Astrocyte of the hippocampus (primary cell): ENCODE measurements around the gene RAD51AP1.
"Not testable (repeated sequence)": the region's sequence is repeated elsewhere in the genome, so short reads cannot be mapped to it uniquely, and the experiment has no call there.

Experiments used
- DNase-seq: peaks from one replicate; pipeline ENCODE4 v3.0.0; 2011; ENCODE audit warnings: low read depth, low spot score

Gene RAD51AP1, protein sequence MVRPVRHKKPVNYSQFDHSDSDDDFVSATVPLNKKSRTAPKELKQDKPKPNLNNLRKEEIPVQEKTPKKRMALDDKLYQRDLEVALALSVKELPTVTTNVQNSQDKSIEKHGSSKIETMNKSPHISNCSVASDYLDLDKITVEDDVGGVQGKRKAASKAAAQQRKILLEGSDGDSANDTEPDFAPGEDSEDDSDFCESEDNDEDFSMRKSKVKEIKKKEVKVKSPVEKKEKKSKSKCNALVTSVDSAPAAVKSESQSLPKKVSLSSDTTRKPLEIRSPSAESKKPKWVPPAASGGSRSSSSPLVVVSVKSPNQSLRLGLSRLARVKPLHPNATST

DNA sequence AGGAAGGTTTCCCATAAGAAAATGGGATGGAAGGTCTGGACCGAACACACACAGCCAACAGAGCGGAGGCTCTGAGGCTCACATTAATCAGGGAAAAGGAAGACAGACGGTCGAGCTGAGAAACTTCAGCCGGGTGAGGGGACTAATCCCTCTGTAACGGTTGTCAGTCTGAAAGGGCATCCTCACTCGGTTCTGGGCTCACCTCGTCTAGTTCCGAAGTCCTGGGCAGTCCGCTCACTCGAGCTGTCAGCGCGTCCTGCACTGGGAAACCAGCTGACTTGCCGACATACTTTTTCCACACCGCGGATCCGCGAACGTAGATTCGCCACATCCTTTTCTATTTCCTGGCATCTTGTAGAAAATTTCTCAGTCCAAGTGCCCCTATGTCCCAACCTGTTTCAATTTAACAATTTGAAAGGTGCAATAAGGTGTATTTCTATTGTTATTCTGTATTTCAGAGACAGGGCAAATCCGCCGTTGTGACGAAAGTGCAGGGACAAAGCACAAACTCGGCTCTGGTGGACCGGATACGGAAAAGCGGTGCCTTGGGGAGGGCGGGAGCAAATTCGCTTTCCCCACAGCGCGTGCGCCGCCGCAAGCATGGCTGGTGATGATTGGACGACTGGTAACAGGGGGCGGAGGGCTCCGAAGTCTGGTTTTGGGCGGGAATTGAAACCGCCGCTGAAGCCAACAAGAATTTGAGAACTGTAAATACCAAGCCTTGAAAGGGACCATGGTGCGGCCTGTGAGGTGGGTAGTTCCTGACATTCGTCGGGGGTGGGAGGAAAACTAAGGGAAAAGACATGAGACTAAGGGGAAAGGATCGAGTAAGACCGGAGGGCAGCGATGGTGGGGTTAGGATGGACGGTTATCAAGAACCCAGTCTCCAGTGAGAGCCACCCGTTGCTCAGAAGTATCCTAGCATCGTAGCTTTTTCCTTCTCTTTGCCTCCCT lies at the start of gene RAD51AP1:
RAD51AP1 (plus strand) TSS at position 684 of the 954 bp plus-strand sequence; CDS start at position 734, 50 bp downstream.
- peak; percentile 98 for DNase-seq

DNA sequence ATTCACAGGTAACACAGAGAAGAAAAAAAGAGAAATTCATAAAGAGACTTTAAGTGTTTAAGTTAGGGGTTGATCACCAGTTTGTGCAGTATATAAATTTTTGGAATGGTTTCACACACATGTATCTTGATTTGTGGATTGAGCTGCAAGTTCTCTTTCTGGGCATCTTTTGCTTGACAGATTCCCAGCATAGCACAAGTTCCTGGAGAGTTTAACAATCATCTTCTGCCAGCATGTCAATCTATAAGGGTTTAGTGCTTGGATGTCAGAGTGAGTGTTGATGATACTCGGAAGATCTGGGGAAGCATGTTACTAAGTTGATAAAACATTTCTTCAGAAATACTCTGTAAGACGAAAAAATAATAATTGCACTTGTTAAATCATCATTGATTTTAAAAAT lies 49.1 kb upstream of the RAD51AP1 start:
- no peak for DNase-seq

DNA sequence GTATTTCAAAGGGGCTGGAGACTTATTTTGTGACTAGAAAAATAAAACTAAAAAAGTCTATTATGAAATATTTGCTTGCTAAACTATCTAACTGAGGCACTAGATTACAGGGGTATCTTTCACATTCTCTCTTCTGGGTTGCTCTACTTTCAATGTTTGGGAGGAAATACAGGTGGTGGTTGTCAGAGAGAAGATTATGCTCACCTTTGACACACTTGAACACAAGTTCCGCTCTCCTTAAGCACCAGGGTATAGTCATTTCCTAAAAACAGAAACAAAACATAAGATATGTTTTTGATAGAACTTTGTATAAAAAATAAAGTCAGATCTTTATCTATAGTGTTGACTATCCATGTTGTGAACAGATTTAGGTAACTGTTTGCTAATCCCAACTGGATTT lies 47.7 kb upstream of the RAD51AP1 start:
- DNase-seq = no peak

DNA sequence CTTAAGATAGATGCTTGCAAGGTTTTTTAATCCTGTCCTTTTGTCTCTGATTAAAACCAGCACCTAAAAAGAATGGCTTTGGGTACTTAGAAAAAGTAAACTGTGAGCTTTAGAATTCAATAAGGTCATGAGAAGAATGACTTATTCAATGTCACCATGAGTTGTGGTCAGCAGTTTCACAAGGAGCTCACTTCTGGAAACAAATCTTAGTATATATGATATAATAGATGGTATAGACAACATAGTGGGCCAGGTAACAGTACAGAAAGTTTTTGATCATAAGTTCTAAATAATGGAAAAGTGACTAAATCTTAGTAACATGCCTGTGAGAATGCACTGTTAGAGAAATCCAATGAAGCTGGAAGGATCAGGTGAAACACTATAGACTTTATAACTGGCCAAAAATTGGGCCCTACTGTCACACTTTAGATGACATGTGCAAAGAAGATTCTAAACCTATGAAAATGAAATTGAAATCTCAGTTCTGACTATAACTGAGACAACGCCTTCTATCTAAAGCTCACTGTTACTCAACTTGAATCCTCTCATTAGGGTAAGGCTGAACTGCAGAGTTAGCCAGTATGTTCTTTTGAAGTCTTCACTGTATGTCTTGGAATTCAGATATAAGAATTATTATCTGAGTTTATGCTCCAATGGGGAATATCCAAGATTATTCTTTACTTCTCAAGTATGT lies 42.4 kb upstream of the RAD51AP1 start:
- DNase-seq = no peak

DNA sequence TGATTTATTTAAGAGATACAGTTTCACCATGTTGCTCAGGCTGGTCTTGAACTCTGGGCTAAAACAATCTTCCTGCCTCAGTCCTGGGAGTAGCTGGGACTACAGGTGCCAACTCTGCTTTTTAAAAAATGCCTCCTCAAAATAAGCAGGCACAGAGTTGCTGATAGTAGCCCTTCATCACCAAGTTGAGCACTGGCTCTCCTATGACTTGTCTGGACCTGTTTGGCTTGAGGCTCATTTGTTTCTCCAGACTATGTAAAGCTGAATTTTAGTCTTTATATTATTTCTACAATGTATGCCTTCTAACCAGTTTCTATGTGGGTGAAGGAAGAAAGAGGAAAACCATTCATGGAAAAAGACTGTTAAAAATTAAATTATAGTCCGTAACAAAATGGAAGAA lies 39.5 kb upstream of the RAD51AP1 start:
- no peak for DNase-seq

DNA sequence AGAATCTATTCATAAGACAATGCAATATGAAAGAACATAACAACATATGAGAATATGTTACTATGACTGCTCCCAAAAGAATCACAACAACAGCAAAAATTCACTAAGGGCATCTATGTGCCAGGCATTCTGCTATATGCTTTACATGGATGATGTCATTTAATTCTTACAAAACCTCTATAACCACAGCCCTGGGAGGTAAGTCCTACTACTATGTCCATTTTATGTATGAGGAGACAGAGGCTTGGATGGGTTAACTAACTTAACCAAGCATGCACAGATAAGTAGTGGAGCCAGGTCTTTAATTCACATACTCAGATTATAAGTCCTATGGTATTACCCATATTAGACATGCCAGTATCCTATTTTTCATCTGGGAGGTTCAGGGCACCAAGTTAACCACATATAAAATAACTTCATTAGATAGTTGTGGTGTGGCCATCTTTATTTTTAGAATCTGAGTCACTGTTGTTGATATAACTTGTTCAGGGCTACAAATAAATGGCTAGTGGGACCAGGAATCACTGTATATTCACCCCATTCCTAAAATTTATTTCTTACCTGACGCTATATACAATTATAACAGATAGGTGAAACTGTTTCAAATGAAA lies 33.2 kb upstream of the RAD51AP1 start:
- DNase-seq = peak; percentile 51

DNA sequence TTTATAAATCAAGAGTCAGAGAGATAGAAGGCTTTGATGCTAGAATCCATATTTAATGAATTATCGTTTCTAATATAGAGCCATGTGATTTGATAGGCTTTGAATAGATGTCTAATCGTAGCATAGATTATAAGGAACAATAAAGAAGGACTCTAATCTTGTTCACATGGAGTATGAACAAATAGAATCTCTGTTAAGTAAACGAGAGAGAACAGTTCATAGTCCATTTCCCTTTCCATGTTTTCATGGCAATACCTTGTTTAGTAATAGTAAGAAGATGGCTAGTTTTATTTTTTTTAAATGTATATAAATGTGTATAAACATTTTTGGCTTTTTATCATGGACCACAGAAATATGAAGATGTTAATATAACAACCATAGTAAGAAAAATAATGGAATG lies 32.3 kb upstream of the RAD51AP1 start:
- DNase-seq = no peak

DNA sequence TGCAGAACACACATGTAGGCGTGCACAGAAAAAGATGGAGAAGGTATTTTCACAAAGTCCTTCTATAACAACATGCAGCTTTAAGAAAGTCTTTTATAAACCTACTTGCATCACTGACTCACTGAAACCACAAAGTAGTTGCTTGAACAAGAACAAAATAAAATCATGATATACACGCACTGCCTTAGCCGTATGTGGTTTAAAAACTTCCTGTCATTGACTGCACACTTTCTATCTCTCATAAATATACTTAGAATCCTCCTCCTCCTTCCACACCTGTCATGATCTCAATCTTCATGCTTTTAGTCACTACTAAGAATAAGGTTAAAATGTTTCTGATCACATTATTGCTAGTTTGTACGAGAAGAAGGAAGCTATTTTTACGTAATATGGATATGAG lies 31.8 kb upstream of the RAD51AP1 start:
- DNase-seq = peak; percentile 64

DNA sequence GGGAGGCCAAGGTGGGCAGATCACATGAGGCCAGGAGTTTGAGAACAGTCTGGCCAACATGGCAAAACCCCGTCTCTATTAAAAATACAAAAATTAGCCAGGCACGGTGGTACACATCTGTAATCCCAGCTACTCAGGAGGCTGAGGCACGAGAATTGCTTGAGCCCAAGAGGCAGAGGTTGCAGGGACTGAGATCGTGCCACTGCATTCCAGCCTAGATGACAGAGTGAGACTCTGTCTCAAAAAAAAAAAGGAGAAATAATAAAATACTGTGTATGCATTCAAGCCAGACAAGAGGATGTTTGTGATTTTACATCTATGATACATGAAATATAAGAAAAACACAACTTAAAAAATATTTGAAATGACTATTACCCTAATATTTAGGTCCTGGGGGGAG lies 30.2 kb upstream of the RAD51AP1 start:
- DNase-seq = not testable (repeated sequence)

DNA sequence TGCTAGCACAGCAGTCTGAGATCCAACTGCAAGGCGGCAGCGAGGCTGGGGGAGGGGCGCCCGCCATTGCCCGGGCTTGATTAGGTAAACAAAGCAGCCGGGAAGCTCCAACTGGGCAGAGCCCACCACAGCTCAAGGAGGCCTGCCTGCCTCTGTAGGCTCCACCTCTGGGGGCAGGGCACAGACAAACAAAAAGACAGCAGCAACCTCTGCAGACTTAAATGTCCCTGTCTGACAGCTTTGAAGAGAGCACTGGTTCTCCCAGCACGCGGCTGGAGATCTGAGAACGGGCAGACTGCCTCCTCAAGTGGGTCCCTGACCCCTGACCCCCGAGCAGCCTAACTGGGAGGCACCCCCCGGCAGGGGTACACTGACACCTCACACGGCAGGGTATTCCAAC lies 29.4 kb upstream of the RAD51AP1 start:
- not testable (repeated sequence) for DNase-seq

DNA sequence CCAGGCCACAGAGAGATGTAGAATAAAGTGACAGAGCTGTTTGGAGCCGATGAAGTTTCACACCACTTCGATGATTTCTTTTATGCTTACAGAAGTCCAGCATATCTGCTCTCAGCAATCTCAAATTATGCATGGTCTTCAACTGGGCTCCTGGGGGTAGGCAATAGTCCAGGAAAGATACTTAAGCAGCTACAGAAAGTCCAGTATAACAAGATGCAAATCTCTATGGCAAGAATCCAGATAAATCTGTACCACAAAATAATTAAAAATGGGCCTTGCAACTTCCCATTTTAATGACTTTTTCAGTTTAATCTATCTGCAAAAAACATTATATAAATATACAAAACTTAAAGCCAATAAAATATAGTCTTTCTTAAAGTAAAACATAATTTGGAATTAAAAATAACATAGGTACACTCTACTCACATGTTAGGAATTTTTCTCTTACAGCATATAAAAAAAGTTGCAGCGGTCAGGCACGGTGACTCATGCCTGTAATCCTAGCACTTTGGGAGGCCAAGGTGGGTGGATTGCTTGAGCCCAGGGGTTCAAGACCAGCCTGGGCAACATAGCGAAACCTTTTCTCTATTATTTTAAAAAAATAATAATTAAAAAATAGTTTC lies 20.5 kb upstream of the RAD51AP1 start:
- DNase-seq = peak; percentile 84

DNA sequence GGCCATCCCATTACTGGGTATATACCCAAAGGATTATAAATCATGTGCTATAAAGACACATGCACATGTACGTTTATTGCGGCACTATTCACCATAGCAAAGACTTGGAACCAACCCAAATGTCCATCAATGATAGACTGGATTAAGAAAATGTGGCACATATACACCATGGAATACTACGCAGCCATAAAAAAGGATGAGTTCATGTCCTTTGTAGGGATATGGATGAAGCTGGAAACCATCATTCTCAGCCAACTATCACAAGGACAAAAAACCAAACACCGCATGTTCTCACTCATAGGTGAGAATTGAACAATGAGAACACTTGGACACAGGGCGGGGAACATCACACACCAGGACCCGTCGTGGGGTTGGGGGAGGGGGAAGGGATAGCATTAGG lies 15.2 kb upstream of the RAD51AP1 start:
- DNase-seq = not testable (repeated sequence)

DNA sequence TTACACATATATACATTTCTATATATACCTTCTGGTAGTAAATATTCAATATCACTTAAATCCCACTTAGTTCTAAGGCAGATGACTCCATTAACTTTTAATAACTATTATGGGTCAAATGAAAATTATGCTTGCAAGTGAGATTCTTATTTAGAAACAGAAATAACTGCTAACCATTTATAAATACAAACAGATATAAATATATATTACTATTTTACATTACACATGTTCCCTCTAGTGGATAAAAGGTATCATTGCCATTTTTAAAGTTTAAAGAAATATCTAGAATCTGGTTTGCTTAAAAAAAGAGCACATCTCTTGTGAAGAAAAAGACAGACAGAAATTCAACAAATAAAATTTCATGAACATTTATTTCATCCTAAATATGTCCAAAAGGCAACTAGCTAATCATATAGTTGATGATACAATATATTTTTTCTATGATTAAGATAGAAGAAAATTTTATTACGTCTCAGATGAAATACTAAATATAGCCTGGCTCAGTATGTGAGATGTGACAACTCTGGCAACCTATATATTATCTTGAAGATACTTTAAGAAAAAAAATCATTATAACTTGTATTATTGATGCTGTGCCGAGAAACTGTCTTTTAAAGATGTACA lies 11.7 kb upstream of the RAD51AP1 start:
- DNase-seq = peak; percentile 14

DNA sequence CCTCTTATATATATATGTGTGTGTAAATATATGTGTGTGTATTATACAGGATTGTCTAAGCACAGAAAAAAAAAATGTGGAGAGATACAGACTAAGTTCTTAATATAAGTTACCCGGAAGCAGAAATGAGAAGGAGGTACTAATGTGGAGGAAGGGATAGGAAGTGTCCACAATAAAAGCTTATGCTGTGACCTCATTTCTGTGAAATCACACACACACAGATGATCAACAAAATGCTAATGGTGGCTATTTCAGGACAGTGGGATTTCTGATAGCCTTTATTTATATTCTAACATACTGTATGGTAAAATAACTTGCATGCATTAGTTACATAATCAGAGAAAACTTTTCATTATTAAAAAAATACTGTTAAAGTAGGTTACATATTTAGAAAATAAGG lies 8.5 kb upstream of the RAD51AP1 start:
- DNase-seq = no peak

DNA sequence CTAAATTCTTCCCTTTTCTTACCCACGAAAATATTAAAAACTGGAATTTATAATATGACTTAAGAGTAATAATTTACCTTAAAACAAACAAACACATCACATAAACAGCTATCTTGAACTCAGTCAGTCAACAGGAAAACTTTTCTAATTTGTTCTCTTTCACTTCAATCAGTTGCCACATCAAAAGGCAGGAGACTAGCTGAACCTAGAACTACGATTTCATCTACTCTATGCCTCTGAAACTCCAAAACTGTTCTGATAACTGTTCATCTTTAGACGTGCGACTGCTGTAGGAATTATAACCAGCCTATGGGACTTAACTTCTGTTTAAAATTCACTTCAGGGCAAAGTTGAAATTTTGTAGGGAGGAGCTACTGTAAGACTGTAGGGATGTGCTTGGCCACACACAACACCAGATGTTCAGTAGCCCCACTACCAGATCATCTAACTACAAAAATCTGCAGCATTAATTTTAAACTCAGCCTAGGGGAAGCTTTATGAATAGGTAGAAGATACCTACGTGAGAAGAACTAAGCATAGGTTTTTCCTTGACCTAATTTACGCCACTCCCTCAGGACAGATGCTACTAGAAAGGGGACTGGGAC lies 7.6 kb upstream of the RAD51AP1 start:
- no peak for DNase-seq

DNA sequence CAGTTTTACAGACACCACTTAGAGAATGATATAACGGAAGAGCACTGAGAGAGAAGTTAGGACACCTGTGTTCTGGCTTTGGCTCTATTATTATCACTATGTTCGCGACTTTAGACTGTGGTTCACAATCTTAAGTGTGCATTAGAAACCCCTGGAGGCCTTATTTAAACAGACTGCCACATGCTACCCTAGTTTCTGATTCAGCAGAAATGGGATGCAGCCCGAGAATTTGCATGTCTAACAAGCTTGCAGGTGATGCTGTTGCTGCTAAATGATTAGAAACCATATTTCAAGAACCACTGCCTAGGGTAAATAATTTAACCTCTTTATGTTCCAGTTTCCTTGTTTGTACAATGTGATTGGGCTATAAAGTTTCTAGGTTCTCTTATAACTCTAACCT lies 3.6 kb upstream of the RAD51AP1 start:
- no peak for DNase-seq

DNA sequence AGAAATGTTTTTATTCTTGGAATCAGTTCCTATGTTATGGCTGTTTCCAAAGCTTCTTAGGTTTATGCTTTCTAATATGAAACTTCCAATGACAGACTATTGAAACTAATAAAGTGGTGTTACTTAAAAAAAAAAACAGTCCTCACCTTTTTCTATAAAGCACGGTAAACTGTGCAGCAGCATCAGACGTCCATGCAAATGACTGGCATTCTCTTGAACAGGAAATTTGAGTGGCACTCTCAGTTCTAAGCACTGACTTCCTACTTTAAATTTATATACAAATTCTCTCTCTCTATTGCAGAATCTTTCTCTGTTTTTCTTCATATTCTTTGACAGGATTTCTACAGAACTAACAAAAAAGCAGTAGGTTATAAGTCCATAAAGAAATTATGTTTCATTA lies 2.8 kb upstream of the RAD51AP1 start:
- no peak for DNase-seq

DNA sequence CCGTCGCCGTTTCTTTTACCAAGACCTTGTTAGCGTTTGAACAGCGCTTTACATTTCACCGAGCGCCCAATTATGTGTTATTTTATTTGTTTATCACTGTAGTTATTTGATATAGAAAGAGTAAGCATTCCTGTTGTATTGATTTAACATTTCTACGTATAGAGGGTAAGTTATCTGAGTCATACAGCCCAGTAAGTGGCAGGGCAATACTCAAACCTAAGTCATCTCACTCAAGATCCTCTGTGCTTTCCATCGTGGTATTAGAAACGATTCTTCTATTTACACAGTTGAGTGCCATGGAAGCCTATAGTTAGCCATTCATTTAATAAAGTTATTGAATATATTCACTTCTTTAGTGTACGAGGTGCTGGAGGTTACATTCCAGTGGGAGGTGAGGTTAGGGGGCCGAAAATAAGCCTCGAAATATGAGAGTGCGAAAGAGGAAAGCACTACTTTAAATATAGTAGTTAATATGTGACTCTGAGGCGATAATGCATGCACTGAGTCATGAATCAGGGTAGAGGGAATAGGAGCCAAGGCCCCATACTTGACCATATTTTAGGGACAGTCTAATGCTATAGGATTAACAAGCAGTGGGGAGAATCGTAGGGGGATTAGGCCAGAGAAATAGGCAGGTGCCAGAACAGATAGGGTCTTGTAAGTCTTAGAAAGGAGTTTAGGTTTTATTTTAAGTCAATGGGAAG lies 629 bp downstream of the RAD51AP1 start:
- DNase-seq = no peak

DNA sequence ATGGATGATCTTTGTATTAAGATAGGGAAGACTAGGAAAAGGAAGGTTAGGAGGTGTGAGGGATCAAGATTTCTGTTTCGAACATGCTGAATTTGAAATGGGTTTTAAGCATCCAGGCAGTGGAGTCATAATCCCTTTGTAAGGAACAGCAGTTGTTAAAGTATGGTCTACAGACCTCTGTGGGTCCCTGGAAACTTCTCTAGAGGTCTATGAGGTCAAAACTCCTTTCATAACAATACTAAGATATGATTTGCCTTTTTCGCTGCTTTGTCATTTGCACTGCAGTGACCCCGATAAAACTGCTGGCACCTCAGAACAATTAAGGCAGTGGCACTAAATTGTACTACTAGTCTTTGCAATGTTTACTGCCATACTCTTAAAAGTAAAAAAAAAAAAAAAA lies 1.5 kb downstream of the RAD51AP1 start:
- DNase-seq = no peak

DNA sequence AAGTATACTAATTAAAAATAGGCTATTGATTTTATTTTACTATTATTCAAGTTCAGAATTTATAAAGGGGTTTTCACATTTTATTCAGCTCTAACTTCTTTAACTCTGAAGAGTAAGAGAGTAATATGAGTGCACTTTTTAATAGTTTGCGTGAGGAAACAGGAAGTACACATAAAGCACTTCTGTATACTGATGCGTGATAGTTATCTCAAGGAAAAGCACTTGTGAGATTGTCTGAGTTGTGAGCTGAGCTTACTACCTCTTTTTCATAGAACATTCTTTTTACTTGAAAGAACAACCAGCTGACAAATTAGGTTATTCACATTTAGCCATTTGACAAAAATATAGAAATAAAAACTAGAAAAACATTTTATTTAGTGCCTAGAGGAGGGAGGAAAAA lies 1.9 kb downstream of the RAD51AP1 start:
- no peak for DNase-seq
